Stimulated activated CD8-positive, alpha-beta memory T cell treated with anti-CD3 and anti-CD28 coated beads, Interleukin-7, amount 100 ng/mL, for 4 hours (primary cell): ENCODE data around the gene ARL14.

ENCODE experiments used
- DNase-seq, 2 donors: peaks; one replicate each; pipeline ENCODE4 v3.0.0-alpha.2; 2020; ENCODE audit warnings: low read depth in 2 of 2

Gene ARL14

GRCh38 chr3:160722331-160722730 is 45.4 kb downstream of the ARL14 start:
- DNase-seq, result no peak

GRCh38 chr3:160725338-160725737 is 48.4 kb downstream of the ARL14 start:
- no peak for DNase-seq
